Adrenal gland (tissue), 12 donors: ENCODE data around the gene TNS1. TPM values are rescaled to one million over a fixed set of nuclear protein-coding genes. Genes with fewer than 3 reads are reported as not detected.
A peak's percentile ranks its signal among the peaks of the same experiment; 100 is the strongest.

ENCODE experiments used
- DNase-seq, 7 donors: peaks; one replicate each; pipeline ENCODE4 v3.0.0-alpha.2; 2019 to 2020
- H3K27ac ChIP-seq, 5 donors: fragments of 200-600 bp; sonication (generic) in 4 of 5; 1 replicate in 3 of 5; 2 replicates in 2 of 5; pipeline versions ENCODE4 v1.5.1 to v1.8.0; 2016 to 2020; ENCODE audit warnings: mild to moderate bottlenecking in 1 of 5
- H3K27me3 ChIP-seq: fragments of 200-600 bp; 2 replicates; pipeline ENCODE4 v1.8.0; 2021
- H3K36me3 ChIP-seq, 2 donors: fragments of 200-600 bp; replicated peaks in 1 of 2; 1 replicate in 1 of 2; 2 replicates in 1 of 2; pipeline versions ENCODE4 v1.5.1 to v1.8.0; 2018 to 2022
- H3K4me1 ChIP-seq, 2 donors: fragments of 200-600 bp; replicated peaks in 1 of 2; 1 replicate in 1 of 2; 2 replicates in 1 of 2; pipeline versions ENCODE4 v1.5.1 to v1.8.0; 2018 to 2021
- H3K4me3 ChIP-seq, 4 donors: fragments of 200-600 bp; sonication (generic) in 3 of 4; one replicate each; pipeline ENCODE4 v1.5.1; 2016 to 2018
- H3K9me3 ChIP-seq, 3 donors: fragments of 200-600 bp; sonication (generic) in 1 of 3; replicated peaks in 1 of 3; 1 replicate in 2 of 3; 2 replicates in 1 of 3; pipeline versions ENCODE4 v1.5.1 to v1.8.0; 2016 to 2021
- CTCF ChIP-seq, 6 experiments: fragments of 450-650 bp in 4 of 6; fragments of 200-600 bp in 2 of 6; sonication (generic) in 1 of 6; IDR thresholded peaks; 1 replicate in 5 of 6; 2 replicates in 1 of 6; pipeline versions ENCODE4 v1.5.1 to v1.8.0; 2016 to 2021; ENCODE audit warnings: antibody characterized with exemption in 6 of 6, mild to moderate bottlenecking in 2 of 6, moderate library complexity in 1 of 6
- POLR2A ChIP-seq, 2 donors: fragments of 450-650 bp; IDR thresholded peaks; one replicate each; pipeline ENCODE4 v1.6.1; 2017; ENCODE audit warnings: antibody characterized with exemption in 2 of 2, mild to moderate bottlenecking in 2 of 2, moderate library complexity in 1 of 2
- WGBS, 4 donors: extraction: QIAGEN DNeasy Blood & Tissue Kit in 2 of 4; methylation state at CpG; one replicate each; pipeline versions ENCODE4 v1.1.5 to v1.1.7; 2013 to 2017; 5-methylcytosine and 5-hydroxymethylcytosine counted together
- intact Hi-C, 2 donors: fragments of 100-400 bp; cut with DNase I; formaldehyde crosslinking; loops; one replicate each; pipeline versions ENCODE4 v1.14.1 to v1.15.0; 2022 to 2023
- polyA plus RNA-seq, 3 donors: library from polyadenylated mRNA; stranded (reverse); fragments of 200-250 nt in 2 of 3; fragments of 350-450 nt in 1 of 3; fragmentation: Illumina TruSeq in 1 of 3; extraction: RNeasy Lipid Tissue Mini Kit (QIAGEN cat#74804) in 1 of 3; gene quantifications; one replicate each; pipeline ENCODE4 v1.2.3, GENCODE V29; 2013 to 2014
- total RNA-seq, 9 donors: library from RNA; depleted of rRNA in 4 of 9; stranded (reverse); fragments of >200 nt in 4 of 9; fragments of 120-200 nt in 1 of 9; fragmentation: NEBNext Ultra II Directional in 1 of 9; extraction: Animal tissue kit (Norgen Biotek cat#: 25700) in 1 of 9; gene quantifications; one replicate each; pipeline versions ENCODE4 v1.1.0 to v1.2.4, GENCODE V29; 2013 to 2023
- donor health status: healthy with polysubstance abuse.
- donor health status: Bipolar disorder and iron deficiency.
- donor health status: DM: yes; HTN: yes; CAD: no.
- donor health status: DM: no; HTN: no; CAD: no.
- donor health status: DM: no; HTN: no; CAD: no.
- donor health status: DM: yes; HTN: yes; CAD: no.

TNS1 gene
- total and polyA plus RNA-seq, 12 donors, result 34.1 to 341 (median 252) TPM

GRCh38 chr2:217945530-217945929, 57.3 kb downstream of the TNS1 start:
- H3K4me3 ChIP-seq, result no peak overlapping the region
- DNase-seq, result peak in 1 of 7 donors; percentile 9
- no peaks in the 10 kb centered on the region for H3K36me3 ChIP-seq
- H3K27ac ChIP-seq, result peak overlapping the region in 3 of 5 donors; percentile 13 to 98 (median 46)
- WGBS, 4 donors, result 80 to 90% (median 86%) methylated on average over 5 of the region's 5 CpGs
- intact Hi-C loops, result loop anchor here in 1 of 2 donors (1.0 kb wide), 1 partner anchor 88 kb away; no protein-coding TSS in a partner anchor
- H3K27me3 ChIP-seq, result no peaks in the 10 kb centered on the region
- peaks cover 34 to 79% of the 10 kb centered on the region in 2 donors for H3K4me1 ChIP-seq
- no peaks in the 10 kb centered on the region for H3K9me3 ChIP-seq
- TF ChIP-seq CTCF (IDR thresholded peaks at IDR 0.05), result no peak
- no peak for TF ChIP-seq POLR2A (IDR thresholded peaks at IDR 0.05)

DNA sequence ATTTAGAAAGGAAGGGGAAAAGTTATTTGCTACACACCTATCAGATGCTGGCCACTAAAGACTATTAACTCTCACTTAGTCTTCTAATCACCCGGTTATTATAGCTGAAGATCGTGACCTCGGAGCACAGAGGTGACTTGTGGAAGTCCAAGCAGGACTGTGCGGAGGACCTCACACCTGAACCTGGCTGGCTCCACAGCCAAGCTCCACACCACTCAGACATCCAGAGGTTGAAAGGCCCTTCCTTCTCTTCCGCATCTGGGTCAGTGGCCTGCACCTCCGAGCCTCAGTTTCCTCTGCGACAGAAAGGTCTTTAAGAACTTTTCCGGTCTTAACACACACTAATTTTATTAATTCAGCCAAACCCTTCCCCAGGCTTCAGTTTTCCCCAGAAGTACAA, 57.9 kb downstream of the TNS1 start:
- WGBS, 4 donors, result 72 to 82% (median 77%) methylated on average over 8 of the region's 8 CpGs
- Histone ChIP-seq H3K27me3 (no peaks in the 10 kb centered on the region), H3K9me3 (no peaks in the 10 kb centered on the region), H3K4me3 (no peak overlapping the region), H3K4me1 (peaks cover 36 to 79% of the 10 kb centered on the region in 2 donors), H3K27ac (peak overlapping the region in 3 of 5 donors; percentile 17 to 98 (median 46)), H3K36me3 (no peaks in the 10 kb centered on the region)
- DNase-seq, result peak in 1 of 7 donors; percentile 13
- intact Hi-C loops, result loop anchor here in 1 of 2 donors (1.0 kb wide), 1 partner anchor 88 kb away; no protein-coding TSS in a partner anchor
- TF ChIP-seq CTCF (IDR thresholded peaks at IDR 0.05), result no peak
- no peak for TF ChIP-seq POLR2A (IDR thresholded peaks at IDR 0.05)

DNA sequence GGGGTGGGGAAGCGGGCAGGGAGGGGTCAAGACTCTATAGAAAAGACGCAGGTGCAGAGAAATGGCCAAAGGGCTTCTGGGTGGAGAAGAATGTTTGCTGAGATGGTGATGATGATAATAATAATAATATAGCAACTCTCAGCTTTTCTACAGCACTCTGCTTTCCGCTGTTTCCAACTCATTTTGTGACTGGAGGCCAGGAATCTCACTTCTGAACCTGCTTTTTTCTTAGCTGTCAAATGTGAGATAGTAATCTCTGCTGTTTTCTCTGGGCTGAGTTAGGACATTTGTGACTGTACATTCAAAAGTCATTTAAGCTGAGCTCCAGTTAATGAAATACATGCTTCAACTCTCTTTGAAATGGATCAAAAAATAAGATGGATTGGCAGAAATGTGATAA, 58.4 kb downstream of the TNS1 start:
- intact Hi-C loops, result no loop called here
- WGBS, 4 donors, result 37 to 60% (median 46%) methylated on average over 3 of the region's 3 CpGs
- Histone ChIP-seq H3K9me3 (no peaks in the 10 kb centered on the region), H3K4me1 (peaks cover 36 to 79% of the 10 kb centered on the region in 2 donors), H3K36me3 (no peaks in the 10 kb centered on the region), H3K4me3 (peak overlapping the region in 1 of 4 donors; percentile 56), H3K27me3 (no peaks in the 10 kb centered on the region), H3K27ac (peak overlapping the region in 4 of 5 donors; percentile 75 to 98 (median 85))
- DNase-seq, result no peak
- TF ChIP-seq POLR2A (IDR thresholded peaks at IDR 0.05) (no peak), CTCF (IDR thresholded peaks at IDR 0.05) (no peak)

- TF ChIP-seq POLR2A (IDR thresholded peaks at IDR 0.05) (peak; percentile 82 to 84), CTCF (IDR thresholded peaks at IDR 0.05) (peak in 3 of 6 experiments; percentile 8 to 35 (median 9))
- Histone ChIP-seq H3K36me3 (no peaks in the 10 kb centered on the region), H3K27me3 (no peaks in the 10 kb centered on the region), H3K4me1 (peaks cover 39 to 79% of the 10 kb centered on the region in 2 donors), H3K4me3 (peak overlapping the region in 3 of 4 donors; percentile 11 to 56 (median 25)), H3K27ac (peak overlapping the region; percentile 42 to 98 (median 75)), H3K9me3 (no peaks in the 10 kb centered on the region)
- peak; percentile 82 to 93 (median 85) for DNase-seq
- WGBS, 4 donors, result 0 to 4% (median 3%) methylated on average over 5 to 16 of the region's 16 CpGs
- intact Hi-C loops, result no loop called here
Observed at GRCh38 chr2:217943446-217944321, 59.1 kb downstream of the TNS1 start.
